GM12872 (cell line): ENCODE measurements around the gene STX1A.

Experiments
- CTCF ChIP-seq: IDR thresholded peaks from 3 replicates; pipeline ENCODE4 v1.5.1; 2011; ENCODE audit warnings: low read depth, mild to moderate bottlenecking, low read length, moderate library complexity; ENCODE audit not compliant: insufficient read depth

Gene STX1A

GRCh38 chr7:73739387-73739767, 19.9 kb upstream of the STX1A start:
- TF ChIP-seq CTCF: no peak

GRCh38 chr7:73738612-73739386, 19.3 kb upstream of the STX1A start, which contains the start of gene ABHD11:
Gene ABHD11, minus strand, starts transcription at chr7:73738802. Its CDS starts 32 bp downstream, at chr7:73738770.
- no peak for TF ChIP-seq CTCF

- no peak for TF ChIP-seq CTCF
These were observed 18.7 kb upstream of the STX1A start for GRCh38 chr7:73738220-73738611.

GRCh38 chr7:73737491-73738219, 18.2 kb upstream of the STX1A start:
- TF ChIP-seq CTCF: no peak

GRCh38 chr7:73736885-73737284, 17.4 kb upstream of the STX1A start:
- no peak for TF ChIP-seq CTCF

GRCh38 chr7:73735528-73735905, 16.0 kb upstream of the STX1A start:
- TF ChIP-seq CTCF: no peak

GRCh38 chr7:73734619-73735527, 15.4 kb upstream of the STX1A start:
- peak; percentile 90 for TF ChIP-seq CTCF
